Measurements from ENCODE around the gene RCC2.

RCC2 gene

DNA sequence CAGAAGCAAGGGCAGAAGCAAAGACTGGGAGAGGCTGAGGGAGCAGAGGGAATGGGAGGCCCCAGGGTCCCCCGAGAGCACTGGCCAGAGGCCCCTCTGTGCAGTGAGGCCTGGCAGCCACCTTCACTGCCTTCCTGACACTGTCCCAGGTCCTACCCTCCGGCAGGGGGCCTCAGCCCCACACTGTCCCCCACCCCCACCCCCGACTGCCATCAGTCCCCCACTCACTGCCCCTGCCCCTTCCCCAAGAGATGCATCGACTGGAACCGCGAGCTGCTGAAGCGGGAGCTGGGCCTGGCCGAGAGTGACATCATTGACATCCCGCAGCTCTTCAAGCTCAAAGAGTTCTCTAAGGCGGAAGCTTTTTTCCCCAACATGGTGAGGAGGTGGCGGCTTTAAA is 80.4 kb downstream of the RCC2 start:
- no peak overlapping the region for H3K4me2 ChIP-seq (ENCODE audit: low read length)
- TF ChIP-seq EZH2 (IDR thresholded peaks at IDR 0.05; ENCODE audit: borderline replicate concordance, low read length), result no peak
- no peak for TF ChIP-seq CTCF (IDR thresholded peaks at IDR 0.05; ENCODE audit: low read length)
- no peak overlapping the region for H3K27ac ChIP-seq (ENCODE audit: low read depth, low read length, poor library complexity, severe bottlenecking)
- no peaks in the 10 kb centered on the region for H4K20me1 ChIP-seq (ENCODE audit: insufficient read depth, low read length)
- H2AFZ ChIP-seq (ENCODE audit: low read length), result no peak overlapping the region
- peaks cover 3% of the 10 kb centered on the region for H3K27me3 ChIP-seq (ENCODE audit: insufficient read depth, low read length)
- H3K9me2 ChIP-seq (ENCODE audit: low read depth, low read length), result no peaks in the 10 kb centered on the region
- no peaks in the 10 kb centered on the region for H3K4me1 ChIP-seq (ENCODE audit: insufficient read depth, low read length, severe bottlenecking)
- no peaks in the 10 kb centered on the region for H3K36me3 ChIP-seq (ENCODE audit: insufficient read depth, low read length)
- H3K4me3 ChIP-seq (ENCODE audit: low read depth, low read length, poor library complexity, severe bottlenecking), result no peak overlapping the region
- no peaks in the 10 kb centered on the region for H3F3A ChIP-seq (ENCODE audit: insufficient read depth, low read length)
- no peak overlapping the region for H3K9ac ChIP-seq (ENCODE audit: low read length)
- no peaks in the 10 kb centered on the region for H3K9me3 ChIP-seq (ENCODE audit: low read length)
- no peaks in the 10 kb centered on the region for H3K79me2 ChIP-seq (ENCODE audit: insufficient read depth, low read length)

DNA sequence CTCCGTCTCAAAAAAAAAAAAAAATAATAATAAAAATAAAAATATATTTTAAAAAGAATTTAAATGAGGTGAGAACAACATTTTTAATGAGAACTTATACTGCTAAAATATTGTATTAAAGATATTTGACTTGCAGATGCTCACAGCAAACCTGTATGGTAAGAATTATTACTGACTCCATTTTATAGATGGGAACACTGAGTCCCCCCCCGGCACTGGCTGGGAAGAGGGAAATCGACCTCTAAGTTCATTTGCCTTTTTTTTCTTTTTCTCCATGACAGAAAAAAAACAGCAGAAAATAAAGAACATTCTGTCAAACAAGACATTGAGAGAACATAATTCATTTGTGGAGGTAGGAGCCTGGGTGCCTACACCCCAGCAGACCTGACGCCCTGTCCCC is 80.9 kb downstream of the RCC2 start:
- no peaks in the 10 kb centered on the region for H3K9me3 ChIP-seq (ENCODE audit: low read length)
- H4K20me1 ChIP-seq (ENCODE audit: insufficient read depth, low read length), result no peaks in the 10 kb centered on the region
- H3K27ac ChIP-seq (ENCODE audit: low read depth, low read length, poor library complexity, severe bottlenecking), result no peak overlapping the region

More for the DNA sequence above, 80.9 kb downstream of the RCC2 start:
- H3K9ac ChIP-seq (ENCODE audit: low read length), result no peak overlapping the region
- no peaks in the 10 kb centered on the region for H3K79me2 ChIP-seq (ENCODE audit: insufficient read depth, low read length)
- H3K9me2 ChIP-seq (ENCODE audit: low read depth, low read length), result no peaks in the 10 kb centered on the region
- H2AFZ ChIP-seq (ENCODE audit: low read length), result no peak overlapping the region
- H3K4me2 ChIP-seq (ENCODE audit: low read length), result no peak overlapping the region
- no peaks in the 10 kb centered on the region for H3K36me3 ChIP-seq (ENCODE audit: insufficient read depth, low read length)
- H3K4me3 ChIP-seq (ENCODE audit: low read depth, low read length, poor library complexity, severe bottlenecking), result no peak overlapping the region
- peaks cover 3% of the 10 kb centered on the region; the same call in 1 of the 2 replicates for H3K27me3 ChIP-seq (ENCODE audit: insufficient read depth, low read length)
- no peak for TF ChIP-seq CTCF (IDR thresholded peaks at IDR 0.05; ENCODE audit: low read length)
- TF ChIP-seq EZH2 (IDR thresholded peaks at IDR 0.05; ENCODE audit: borderline replicate concordance, low read length), result no peak
- H3F3A ChIP-seq (ENCODE audit: insufficient read depth, low read length), result no peaks in the 10 kb centered on the region
- H3K4me1 ChIP-seq (ENCODE audit: insufficient read depth, low read length, severe bottlenecking), result no peaks in the 10 kb centered on the region

Measured in OCI-LY1 (cell line).